ENCODE measurements around the gene ATP8B2. TPM values are rescaled to one million over a fixed set of nuclear protein-coding genes. Genes with fewer than 3 reads are reported as not detected.

The ATP8B2 gene
- total and polyA plus RNA-seq, 11 donors, result 7.2 to 45.0 (median 15.5) TPM

- WGBS, 4 donors, result 70 to 77% (median 73%) methylated on average over 3 of the region's 3 CpGs
- H3K4me3 ChIP-seq, result no peak overlapping the region
- no peak for DNase-seq
- no peaks in the 10 kb centered on the region for H3K36me3 ChIP-seq
- H3K27ac ChIP-seq, result no peak overlapping the region
- H3K4me1 ChIP-seq, result no peaks in the 10 kb centered on the region
- ATAC-seq, result no peak
- TF ChIP-seq POLR2A (IDR thresholded peaks at IDR 0.05) (no peak), CTCF (IDR thresholded peaks at IDR 0.05) (no peak)
- H3K9me3 ChIP-seq, result peaks cover 0 to 1% (median 0%) of the 10 kb centered on the region in 12 donors
- intact Hi-C loops (cut with DNase I), result no loop called here
- peaks cover 0 to 4% (median 0%) of the 10 kb centered on the region in 9 donors for H3K27me3 ChIP-seq
Measured at GRCh38 chr1:154288661-154289060, 36.7 kb upstream of the ATP8B2 start.

DNA sequence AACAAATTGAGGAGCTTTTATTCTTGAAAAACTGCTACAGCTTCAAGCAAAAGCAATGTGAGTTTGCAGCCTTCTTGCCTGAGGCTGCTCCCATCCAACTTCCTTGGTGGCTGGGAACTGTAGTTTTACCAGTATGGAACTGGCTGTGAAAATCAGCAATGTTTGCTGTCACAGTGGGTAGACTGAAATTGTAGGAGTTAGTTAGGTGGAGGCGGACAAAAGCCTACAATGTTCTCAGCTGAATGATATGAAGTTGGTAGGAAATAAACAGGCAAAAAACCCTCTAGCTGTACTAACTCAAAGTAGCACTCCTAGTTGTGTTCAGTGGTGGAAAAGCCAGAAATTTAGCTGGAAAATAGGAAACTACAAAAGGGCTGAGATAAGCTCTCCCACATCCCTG, 34.4 kb upstream of the ATP8B2 start:
- Histone ChIP-seq H3K27me3 (peaks cover 0 to 4% (median 0%) of the 10 kb centered on the region in 9 donors), H3K4me1 (no peaks in the 10 kb centered on the region), H3K27ac (no peak overlapping the region), H3K36me3 (no peaks in the 10 kb centered on the region), H3K4me3 (no peak overlapping the region), H3K9me3 (peaks cover 0 to 24% (median 16%) of the 10 kb centered on the region in 12 donors)
- DNase-seq, result no peak
- WGBS, 4 donors, result 86 to 100% (median 88%) methylated on average over 1 of the region's 1 CpG
- ATAC-seq, result no peak
- no peak for TF ChIP-seq CTCF (IDR thresholded peaks at IDR 0.05)
- no peak for TF ChIP-seq POLR2A (IDR thresholded peaks at IDR 0.05)
- intact Hi-C loops (cut with DNase I), result no loop called here

GRCh38 chr1:154295408-154296235, 29.7 kb upstream of the ATP8B2 start:
- TF ChIP-seq POLR2A (IDR thresholded peaks at IDR 0.05) (no peak), CTCF (IDR thresholded peaks at IDR 0.05) (no peak)
- Histone ChIP-seq H3K9me3 (peaks cover 0 to 37% (median 21%) of the 10 kb centered on the region in 12 donors), H3K4me3 (no peak overlapping the region), H3K36me3 (no peaks in the 10 kb centered on the region), H3K27me3 (no peaks in the 10 kb centered on the region), H3K27ac (no peak overlapping the region), H3K4me1 (no peaks in the 10 kb centered on the region)
- no peak for ATAC-seq
- DNase-seq, result no peak
- intact Hi-C loops (cut with DNase I), result no loop called here
- 74 to 79% (median 77%) methylated on average over 8 of the region's 8 CpGs for WGBS, 4 donors

- DNase-seq (no peak), ATAC-seq (no peak)
- no peak for TF ChIP-seq CTCF (IDR thresholded peaks at IDR 0.05)
- no peak for TF ChIP-seq POLR2A (IDR thresholded peaks at IDR 0.05)
- WGBS, 4 donors, result 68 to 80% (median 74%) methylated on average over 1 of the region's 1 CpG
- Histone ChIP-seq H3K27ac (no peak overlapping the region), H3K4me3 (no peak overlapping the region), H3K9me3 (peaks cover 0 to 7% (median 0%) of the 10 kb centered on the region in 12 donors), H3K4me1 (no peaks in the 10 kb centered on the region), H3K27me3 (no peaks in the 10 kb centered on the region), H3K36me3 (no peaks in the 10 kb centered on the region)
- intact Hi-C loops (cut with DNase I), result no loop called here
Measured at GRCh38 chr1:154301582-154301981, 23.7 kb upstream of the ATP8B2 start.
